MM.1S (cell line): ENCODE measurements around the gene BMPR2.

Experiments
- DNase-seq: peaks from one replicate; pipeline ENCODE4 v3.0.0-alpha.2; 2015
- H2AFZ ChIP-seq: fragments of 300-600 bp; sonication (generic); 2 replicates; pipeline ENCODE4 v1.6.0; 2016; ENCODE audit warnings: antibody characterized with exemption, low read length
- H3F3A ChIP-seq: fragments of 300-600 bp; sonication (generic); 2 replicates; pipeline ENCODE4 v1.6.1; 2016; ENCODE audit warnings: mild to moderate bottlenecking, antibody characterized with exemption, low read length, moderate library complexity, mixed read lengths; ENCODE audit not compliant: insufficient read depth
- H3K27ac ChIP-seq: fragments of 300-600 bp; sonication (generic); 2 replicates; pipeline ENCODE4 v1.5.1; 2016; ENCODE audit warnings: mild to moderate bottlenecking, low read length
- H3K27me3 ChIP-seq: fragments of 300-600 bp; sonication (generic); replicated peaks from 2 replicates; pipeline ENCODE4 v1.6.0; 2016; ENCODE audit warnings: low read length; ENCODE audit not compliant: insufficient read depth
- H3K36me3 ChIP-seq: fragments of 300-600 bp; sonication (generic); replicated peaks from 2 replicates; pipeline ENCODE4 v1.6.1; 2016; ENCODE audit warnings: mild to moderate bottlenecking, low read length, mixed read lengths; ENCODE audit not compliant: insufficient read depth
- H3K4me1 ChIP-seq: fragments of 300-600 bp; sonication (generic); 2 replicates; pipeline ENCODE4 v1.6.1; 2016; ENCODE audit warnings: low read length, mixed read lengths
- H3K4me2 ChIP-seq: fragments of 300-600 bp; sonication (generic); 2 replicates; pipeline ENCODE4 v1.6.0; 2016; ENCODE audit warnings: low read depth, low read length
- H3K4me3 ChIP-seq: fragments of 300-600 bp; sonication (generic); 2 replicates; pipeline ENCODE4 v1.5.1; 2016; ENCODE audit warnings: low read length, mixed read lengths
- H3K79me2 ChIP-seq: fragments of 300-600 bp; sonication (generic); 2 replicates; pipeline ENCODE4 v1.6.1; 2016; ENCODE audit warnings: mixed run types, low read length, mixed read lengths
- H3K9ac ChIP-seq: fragments of 300-600 bp; sonication (generic); 2 replicates; pipeline ENCODE4 v1.6.1; 2016; ENCODE audit warnings: low read length, mixed read lengths
- H3K9me2 ChIP-seq: fragments of 300-600 bp; sonication (generic); replicated peaks from 2 replicates; pipeline ENCODE4 v1.6.1; 2016; ENCODE audit warnings: mild to moderate bottlenecking, low read length, mixed read lengths; ENCODE audit not compliant: insufficient read depth
- H3K9me3 ChIP-seq: fragments of 300-600 bp; sonication (generic); replicated peaks from 2 replicates; pipeline ENCODE4 v1.6.1; 2016; ENCODE audit warnings: mild to moderate bottlenecking, low read length, mixed read lengths; ENCODE audit not compliant: insufficient read depth
- H4K20me1 ChIP-seq: fragments of 300-600 bp; sonication (generic); 2 replicates; pipeline ENCODE4 v1.6.1; 2016; ENCODE audit warnings: mild to moderate bottlenecking, low read length, moderate library complexity, mixed read lengths; ENCODE audit not compliant: insufficient read depth
- EZH2 ChIP-seq: fragments of 300-600 bp; sonication (generic); optimal IDR thresholded peaks from 2 replicates; pipeline ENCODE3; 2017; ENCODE audit warnings: low read depth, mild to moderate bottlenecking, antibody characterized with exemption, low read length, mixed read lengths
- EZH2phosphoT487 ChIP-seq: fragments of 300-600 bp; sonication (generic); IDR thresholded peaks from 2 replicates; pipeline ENCODE4 v1.6.1; 2018; ENCODE audit warnings: antibody characterized with exemption, low read length
- TF ChIP-seq, protein P1 (sequence below): fragments of 300-600 bp; sonication (generic); IDR thresholded peaks from 2 replicates; pipeline ENCODE4 v1.5.1; 2016; ENCODE audit warnings: antibody characterized with exemption, low read length, mixed read lengths

Gene BMPR2

DNA sequence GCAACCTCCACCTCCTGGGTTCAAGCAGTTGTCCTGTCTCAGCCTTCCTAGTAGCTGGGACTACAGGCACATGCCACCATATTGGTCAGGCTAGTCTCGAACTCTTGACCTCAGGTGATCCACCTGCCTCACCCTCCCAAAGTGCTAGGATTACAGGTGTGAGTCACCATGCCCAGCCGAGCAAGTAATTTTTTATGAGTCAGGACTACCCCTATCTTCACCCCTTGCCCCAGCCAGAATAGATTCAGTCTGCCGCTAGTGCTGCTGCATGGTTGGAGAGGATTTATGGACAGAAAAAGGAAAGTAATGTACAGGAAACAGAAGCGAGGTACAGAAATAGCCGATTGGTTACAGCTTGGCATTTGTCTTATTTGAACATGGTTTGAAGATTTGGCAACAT lies 48.9 kb downstream of the BMPR2 start:
- Histone ChIP-seq H3K9me3 (no peaks in the 10 kb centered on the region), H3K27ac (no peak overlapping the region), H3K4me1 (no peaks in the 10 kb centered on the region), H3K4me2 (no peak overlapping the region), H3K79me2 (no peaks in the 10 kb centered on the region), H3K27me3 (no peaks in the 10 kb centered on the region), H3F3A (no peaks in the 10 kb centered on the region), H3K9ac (no peak overlapping the region), H3K4me3 (no peak overlapping the region), H3K36me3 (no peaks in the 10 kb centered on the region), H2AFZ (no peak overlapping the region), H4K20me1 (no peaks in the 10 kb centered on the region), H3K9me2 (no peaks in the 10 kb centered on the region)
- TF ChIP-seq, protein P1, sequence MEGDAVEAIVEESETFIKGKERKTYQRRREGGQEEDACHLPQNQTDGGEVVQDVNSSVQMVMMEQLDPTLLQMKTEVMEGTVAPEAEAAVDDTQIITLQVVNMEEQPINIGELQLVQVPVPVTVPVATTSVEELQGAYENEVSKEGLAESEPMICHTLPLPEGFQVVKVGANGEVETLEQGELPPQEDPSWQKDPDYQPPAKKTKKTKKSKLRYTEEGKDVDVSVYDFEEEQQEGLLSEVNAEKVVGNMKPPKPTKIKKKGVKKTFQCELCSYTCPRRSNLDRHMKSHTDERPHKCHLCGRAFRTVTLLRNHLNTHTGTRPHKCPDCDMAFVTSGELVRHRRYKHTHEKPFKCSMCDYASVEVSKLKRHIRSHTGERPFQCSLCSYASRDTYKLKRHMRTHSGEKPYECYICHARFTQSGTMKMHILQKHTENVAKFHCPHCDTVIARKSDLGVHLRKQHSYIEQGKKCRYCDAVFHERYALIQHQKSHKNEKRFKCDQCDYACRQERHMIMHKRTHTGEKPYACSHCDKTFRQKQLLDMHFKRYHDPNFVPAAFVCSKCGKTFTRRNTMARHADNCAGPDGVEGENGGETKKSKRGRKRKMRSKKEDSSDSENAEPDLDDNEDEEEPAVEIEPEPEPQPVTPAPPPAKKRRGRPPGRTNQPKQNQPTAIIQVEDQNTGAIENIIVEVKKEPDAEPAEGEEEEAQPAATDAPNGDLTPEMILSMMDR = no peak
- DNase-seq = no peak

GRCh38 chr2:202426751-202427150 lies 50.6 kb downstream of the BMPR2 start:
- no peaks in the 10 kb centered on the region for H4K20me1 ChIP-seq
- no peak for DNase-seq
- no peak overlapping the region for H2AFZ ChIP-seq
- H3K79me2 ChIP-seq = no peaks in the 10 kb centered on the region
- H3K4me2 ChIP-seq = no peak overlapping the region
- H3K9me2 ChIP-seq = no peaks in the 10 kb centered on the region
- H3K36me3 ChIP-seq = no peaks in the 10 kb centered on the region
- H3K9me3 ChIP-seq = no peaks in the 10 kb centered on the region
- no peak overlapping the region for H3K4me3 ChIP-seq
- H3K4me1 ChIP-seq = no peaks in the 10 kb centered on the region
- no peaks in the 10 kb centered on the region for H3K27me3 ChIP-seq
- H3K9ac ChIP-seq = no peak overlapping the region
- no peaks in the 10 kb centered on the region for H3F3A ChIP-seq
- TF ChIP-seq EZH2 (no peak), EZH2phosphoT487 (no peak)
- TF ChIP-seq, protein P1 = no peak
- no peak overlapping the region for H3K27ac ChIP-seq

GRCh38 chr2:202429164-202429980 lies 53.2 kb downstream of the BMPR2 start:
- Histone ChIP-seq H3F3A (no peaks in the 10 kb centered on the region), H3K9me3 (no peaks in the 10 kb centered on the region), H3K27me3 (no peaks in the 10 kb centered on the region), H2AFZ (no peak overlapping the region), H3K9me2 (no peaks in the 10 kb centered on the region), H3K4me1 (no peaks in the 10 kb centered on the region), H4K20me1 (no peaks in the 10 kb centered on the region), H3K27ac (no peak overlapping the region), H3K4me2 (no peak overlapping the region), H3K36me3 (no peaks in the 10 kb centered on the region), H3K4me3 (no peak overlapping the region), H3K79me2 (no peaks in the 10 kb centered on the region), H3K9ac (no peak overlapping the region)
- no peak for DNase-seq
- TF ChIP-seq, protein P1 = no peak
- no peak for TF ChIP-seq EZH2phosphoT487
- no peak for TF ChIP-seq EZH2
